Endothelial cell of umbilical vein (primary cell): ENCODE results near the gene ETV3L. TPM values are rescaled to one million over a fixed set of nuclear protein-coding genes. Genes with fewer than 3 reads are reported as not detected.

Experiments
- BruUV-seq: library from RNA; stranded (reverse); fragments of 400-500 nt; replicated peaks from 2 replicates; lab custom pipeline; 2021; lab: Mats Ljungman, UMichigan
- CTCF ChIA-PET: fragments of 300-600, 350-600 bp; sonication (Branson Sonifier 250); formaldehyde crosslinking; loops from one replicate; lab custom pipeline; 2021; ENCODE audit warnings: antibody characterized with exemption, inconsistent platforms; lab: Charles Lee
- POLR2A ChIA-PET: fragments of 300-600, 350-600 bp; sonication (Branson Sonifier 250); formaldehyde crosslinking; loops from one replicate; lab custom pipeline; 2021; ENCODE audit warnings: antibody characterized with exemption, inconsistent platforms; lab: Charles Lee
- DNase-seq: peaks from one replicate; pipeline ENCODE4 v3.0.0-alpha.2; 2011; ENCODE audit warnings: low read depth, low spot score
- FAIRE-seq: peaks from 2 replicates; lab custom pipeline; 2011; peaks lifted over from hg19 to GRCh38; lab: Jason Lieb, UNC
- H2AFZ ChIP-seq: 2 replicates; pipeline ENCODE4 v1.6.0; 2012; ENCODE audit warnings: low read depth, low read length, control low read depth, inconsistent platforms
- H3K27ac ChIP-seq: 2 replicates; pipeline ENCODE4 v1.5.1; 2011; ENCODE audit warnings: low read depth, mild to moderate bottlenecking, control low read depth, low read length, moderate library complexity; ENCODE audit not compliant: insufficient read depth
- H3K27me3 ChIP-seq, 2 experiments: 2 replicates each; pipeline versions ENCODE4 v1.6.0 to v1.6.1; 2011; ENCODE audit warnings: low read length in 2 of 2, mixed read lengths in 1 of 2; ENCODE audit not compliant: control insufficient read depth in 2 of 2, insufficient read depth in 2 of 2
- H3K36me3 ChIP-seq, 2 experiments: 2 replicates in 1 of 2; 3 replicates in 1 of 2; pipeline ENCODE4 v1.5.1; 2011; ENCODE audit warnings: low read length in 2 of 2, mild to moderate bottlenecking in 1 of 2, moderate library complexity in 1 of 2; ENCODE audit not compliant: control insufficient read depth in 2 of 2, insufficient read depth in 2 of 2; ENCODE audit errors: extremely low read depth in 1 of 2
- H3K4me1 ChIP-seq: 3 replicates; pipeline ENCODE4 v1.5.1; 2011; ENCODE audit warnings: mild to moderate bottlenecking, low read length; ENCODE audit not compliant: control insufficient read depth, insufficient read depth; ENCODE audit errors: extremely low read depth
- H3K4me2 ChIP-seq: 2 replicates; pipeline ENCODE4 v1.6.1; 2011; ENCODE audit warnings: low read length, control low read depth, mixed read lengths; ENCODE audit not compliant: insufficient read depth
- H3K4me3 ChIP-seq, 3 experiments: fragments of 200-600 bp in 1 of 3; sonication (generic), shearing (Covaris generic) in 1 of 3; replicated peaks in 1 of 3; 2 replicates each; pipeline ENCODE4 v1.5.1; 2011 to 2016; ENCODE audit warnings: control low read depth in 3 of 3, low read length in 3 of 3, mild to moderate bottlenecking in 2 of 3, inconsistent platforms in 1 of 3, low read depth in 1 of 3, moderate library complexity in 1 of 3; ENCODE audit not compliant: insufficient read depth in 1 of 3
- H3K79me2 ChIP-seq: 2 replicates; pipeline ENCODE4 v1.6.0; 2012; ENCODE audit warnings: low read length, inconsistent platforms; ENCODE audit not compliant: control insufficient read depth, insufficient read depth
- H3K9ac ChIP-seq: replicated peaks from 2 replicates; pipeline ENCODE3; 2011; ENCODE audit warnings: low read length, control low read depth; ENCODE audit not compliant: insufficient read depth; ENCODE audit errors: extremely low read depth
- H3K9me1 ChIP-seq: replicated peaks from 3 replicates; pipeline ENCODE4 v1.6.0; 2011; ENCODE audit warnings: mild to moderate bottlenecking, low read length; ENCODE audit not compliant: control insufficient read depth, insufficient read depth; ENCODE audit errors: extremely low read depth
- H3K9me3 ChIP-seq: replicated peaks from 2 replicates; pipeline ENCODE4 v1.5.1; 2012; ENCODE audit warnings: low read length, inconsistent platforms; ENCODE audit not compliant: control insufficient read depth, insufficient read depth
- H4K20me1 ChIP-seq: replicated peaks from 2 replicates; pipeline ENCODE3; 2011; ENCODE audit warnings: mild to moderate bottlenecking, low read length; ENCODE audit not compliant: control insufficient read depth, insufficient read depth; ENCODE audit errors: extremely low read depth
- EZH2 ChIP-seq: IDR thresholded peaks from 2 replicates; pipeline ENCODE4 v1.6.1; 2012; ENCODE audit warnings: borderline replicate concordance, low read depth, mild to moderate bottlenecking, moderate library complexity, low read length, inconsistent platforms; ENCODE audit not compliant: severe bottlenecking
- FOS ChIP-seq: IDR thresholded peaks from 2 replicates; pipeline ENCODE4 v1.6.1; 2011; ENCODE audit warnings: mild to moderate bottlenecking, low read length, moderate library complexity, borderline replicate concordance; ENCODE audit not compliant: insufficient read depth
- GATA2 ChIP-seq: IDR thresholded peaks from 2 replicates; pipeline ENCODE4 v1.7.0; 2011; ENCODE audit warnings: low read depth, mild to moderate bottlenecking, moderate library complexity, mixed read lengths, low read length; ENCODE audit not compliant: insufficient read length, insufficient read depth
- JUN ChIP-seq: IDR thresholded peaks from 2 replicates; pipeline ENCODE4 v1.6.1; 2011; ENCODE audit warnings: borderline replicate concordance, low read depth; ENCODE audit not compliant: insufficient read length, insufficient read depth
- MYC ChIP-seq: IDR thresholded peaks from one replicate; pipeline ENCODE4 v1.6.1; 2011; ENCODE audit warnings: mild to moderate bottlenecking, low read depth, low read length
- POLR2A ChIP-seq: IDR thresholded peaks from 2 replicates; pipeline ENCODE4 v1.6.1; 2012; ENCODE audit warnings: low read depth, mild to moderate bottlenecking, control low read depth, low read length
- POLR2AphosphoS5 ChIP-seq: IDR thresholded peaks from 2 replicates; pipeline ENCODE4 v1.6.1; 2012; ENCODE audit warnings: low read depth, mild to moderate bottlenecking, control low read depth, low read length, moderate library complexity; ENCODE audit not compliant: insufficient read depth
- dilution Hi-C: fragments of 300-500 bp; cut with MboI; formaldehyde crosslinking; loops from one replicate; pipeline ENCODE4 v1.15.0; 2019; ENCODE audit warnings: low sequenced_read_pairs; ENCODE audit not compliant: extremely low pct_ligation_motif_present
- intact Hi-C: fragments of 100-400 bp; cut with micrococcal nuclease; formaldehyde crosslinking; loops from one replicate; pipeline ENCODE4 v1.10.0; 2022
- polyA plus RNA-seq, 4 experiments: library from polyadenylated mRNA; depleted of rRNA in 3 of 4; stranded (reverse) in 3 of 4; unstranded in 1 of 4; fragments of >200 nt; gene quantifications; 2 replicates each; pipeline versions ENCODE4 v1.2.1 to v1.2.3, GENCODE V29; 2011 to 2012; ENCODE audit warnings: missing spikeins in 1 of 4
- total RNA-seq: library from RNA; stranded (reverse); gene quantifications from 2 replicates; pipeline ENCODE4 v1.2.3, GENCODE V29; 2021
- TF ChIP-seq, protein P1 (sequence below): IDR thresholded peaks from 2 replicates; pipeline ENCODE4 v1.6.1; 2011; ENCODE audit not compliant: insufficient read depth, insufficient read length
- TF ChIP-seq, protein P2 (sequence below), 2 donors: IDR thresholded peaks; 1 replicate in 1 of 2; 2 replicates in 1 of 2; pipeline ENCODE4 v1.5.1; 2011; ENCODE audit warnings: low read length in 2 of 2, mild to moderate bottlenecking in 2 of 2, moderate library complexity in 2 of 2, control low read depth in 1 of 2, inconsistent platforms in 1 of 2, low read depth in 1 of 2; ENCODE audit not compliant: insufficient read depth in 1 of 2; ENCODE audit errors: extremely low read depth in 1 of 2

The ETV3L gene
- total and polyA plus RNA-seq, 2 donors (not counting 3 experiments of a cell fraction or from before 2014, with no cell fraction given) = not detected

DNA sequence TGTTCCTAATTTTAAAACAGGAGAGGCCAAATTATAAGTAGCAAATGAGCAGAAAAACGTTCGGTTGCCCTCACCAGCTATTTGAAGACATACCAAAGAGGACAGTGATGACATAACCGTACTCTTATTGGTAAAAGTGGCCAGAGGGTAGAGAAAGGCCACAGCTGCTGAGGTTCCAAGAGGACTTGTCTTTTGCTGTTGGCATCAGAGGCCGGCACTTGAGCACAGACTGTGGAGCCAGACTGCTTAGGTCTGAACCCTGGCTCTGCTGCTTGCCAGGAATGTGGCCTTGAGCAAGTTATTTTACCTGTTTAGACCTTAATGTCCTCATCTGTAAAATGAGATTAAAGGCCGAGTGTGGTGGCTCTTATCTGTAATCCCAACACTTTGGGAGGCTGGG lies 14.9 kb downstream of the ETV3L start:
- intact Hi-C loops = no loop called here
- DNase-seq (no peak), FAIRE-seq (no peak)
- peaks cover 2% of the 10 kb centered on the region in 2 experiments for H3K27me3 ChIP-seq
- H3K9me1 ChIP-seq = no peaks in the 10 kb centered on the region
- H3K9ac ChIP-seq = no peak overlapping the region
- no peaks in the 10 kb centered on the region for H3K4me1 ChIP-seq
- ChIA-PET CTCF (interaction anchor here (1.2 to 3.1 kb wide), 2 partner anchors 71 to 72 kb away, joined by 3 to 11 read pairs; no protein-coding TSS in a partner anchor), POLR2A (no interaction called here)
- H3K27ac ChIP-seq = no peak overlapping the region
- dilution Hi-C loops = no loop called here
- TF ChIP-seq, protein P1, sequence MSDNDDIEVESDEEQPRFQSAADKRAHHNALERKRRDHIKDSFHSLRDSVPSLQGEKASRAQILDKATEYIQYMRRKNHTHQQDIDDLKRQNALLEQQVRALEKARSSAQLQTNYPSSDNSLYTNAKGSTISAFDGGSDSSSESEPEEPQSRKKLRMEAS = no peak
- TF ChIP-seq MYC (no peak), GATA2 (no peak), JUN (no peak), POLR2AphosphoS5 (no peak), EZH2 (no peak), FOS (no peak), POLR2A (no peak)
- TF ChIP-seq, protein P2, sequence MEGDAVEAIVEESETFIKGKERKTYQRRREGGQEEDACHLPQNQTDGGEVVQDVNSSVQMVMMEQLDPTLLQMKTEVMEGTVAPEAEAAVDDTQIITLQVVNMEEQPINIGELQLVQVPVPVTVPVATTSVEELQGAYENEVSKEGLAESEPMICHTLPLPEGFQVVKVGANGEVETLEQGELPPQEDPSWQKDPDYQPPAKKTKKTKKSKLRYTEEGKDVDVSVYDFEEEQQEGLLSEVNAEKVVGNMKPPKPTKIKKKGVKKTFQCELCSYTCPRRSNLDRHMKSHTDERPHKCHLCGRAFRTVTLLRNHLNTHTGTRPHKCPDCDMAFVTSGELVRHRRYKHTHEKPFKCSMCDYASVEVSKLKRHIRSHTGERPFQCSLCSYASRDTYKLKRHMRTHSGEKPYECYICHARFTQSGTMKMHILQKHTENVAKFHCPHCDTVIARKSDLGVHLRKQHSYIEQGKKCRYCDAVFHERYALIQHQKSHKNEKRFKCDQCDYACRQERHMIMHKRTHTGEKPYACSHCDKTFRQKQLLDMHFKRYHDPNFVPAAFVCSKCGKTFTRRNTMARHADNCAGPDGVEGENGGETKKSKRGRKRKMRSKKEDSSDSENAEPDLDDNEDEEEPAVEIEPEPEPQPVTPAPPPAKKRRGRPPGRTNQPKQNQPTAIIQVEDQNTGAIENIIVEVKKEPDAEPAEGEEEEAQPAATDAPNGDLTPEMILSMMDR (IDR thresholded peaks at IDR 0.05; ENCODE audit: extremely low read depth in 1 of 2, insufficient read depth in 1 of 2, low read depth in 1 of 2, low read length in 2 of 2) = no peak
- H3K36me3 ChIP-seq = no peaks in the 10 kb centered on the region
- no peaks in the 10 kb centered on the region for H4K20me1 ChIP-seq
- no peaks in the 10 kb centered on the region for H3K79me2 ChIP-seq
- BruUV-seq = no TSS peak
- H3K4me3 ChIP-seq = no peak overlapping the region
- no peaks in the 10 kb centered on the region for H3K9me3 ChIP-seq
- H2AFZ ChIP-seq = no peak overlapping the region
- H3K4me2 ChIP-seq = no peak overlapping the region
